Measurements from ENCODE around the gene ATP13A2.

ATP13A2 gene

DNA sequence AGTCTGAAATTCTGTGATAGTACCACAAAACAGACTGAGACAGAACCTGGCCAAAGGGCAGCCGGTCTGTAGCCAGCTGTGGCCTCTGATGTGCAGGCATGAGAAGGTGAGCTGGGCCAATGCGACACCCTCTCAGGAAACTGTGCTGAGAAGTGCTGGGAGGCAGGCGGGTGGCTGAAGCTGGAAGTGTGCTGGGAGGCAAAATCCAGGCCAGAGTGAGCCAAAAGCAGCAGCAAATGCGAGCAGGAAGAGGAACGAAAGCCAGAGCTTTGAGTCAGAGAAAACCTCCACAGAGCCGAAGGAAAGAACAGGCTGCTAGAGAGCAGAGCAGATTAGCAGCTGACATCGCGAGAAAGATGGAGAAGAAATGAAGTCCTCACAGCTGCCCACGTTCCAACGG is 10.2 kb upstream of the ATP13A2 start:
- TF ChIP-seq NFIC (IDR thresholded peaks at IDR 0.05) (no peak), REST (IDR thresholded peaks at IDR 0.05; ENCODE audit: low read depth) (no peak), EGR1 (IDR thresholded peaks at IDR 0.05) (no peak), TCF12 (IDR thresholded peaks at IDR 0.05; ENCODE audit: low read depth) (no peak), TAF1 (IDR thresholded peaks at IDR 0.05; ENCODE audit: low read depth) (no peak)

DNA sequence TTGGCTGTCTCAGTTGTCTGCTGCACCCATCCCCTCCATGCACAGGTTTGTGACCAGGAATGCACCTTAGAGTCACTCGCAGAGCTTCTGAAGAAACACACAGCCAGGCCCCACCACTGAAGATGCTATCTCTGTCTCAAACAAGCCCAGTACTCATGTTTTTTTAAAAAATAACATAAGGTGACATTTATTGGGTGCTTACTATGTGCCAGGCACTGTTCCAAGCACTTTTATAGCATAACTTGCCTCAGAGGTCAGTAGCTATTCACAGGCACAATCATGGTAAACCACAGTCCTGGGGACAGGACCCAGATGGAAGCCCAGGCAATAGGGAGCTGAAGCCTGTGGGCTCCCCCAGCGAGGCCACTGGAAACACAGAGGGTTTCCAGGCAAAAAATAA is 8.8 kb upstream of the ATP13A2 start:
- no peak for TF ChIP-seq EGR1 (IDR thresholded peaks at IDR 0.05)
- TF ChIP-seq REST (IDR thresholded peaks at IDR 0.05; ENCODE audit: low read depth): no peak
- TF ChIP-seq MAX (IDR thresholded peaks at IDR 0.05): no peak
- no peak for TF ChIP-seq RAD21 (IDR thresholded peaks at IDR 0.05; ENCODE audit: low read depth)
- TF ChIP-seq TEAD4 (IDR thresholded peaks at IDR 0.05): no peak
- TF ChIP-seq TAF1 (IDR thresholded peaks at IDR 0.05; ENCODE audit: low read depth): no peak
- TF ChIP-seq YY1 (IDR thresholded peaks at IDR 0.05; ENCODE audit: low read depth): no peak

DNA sequence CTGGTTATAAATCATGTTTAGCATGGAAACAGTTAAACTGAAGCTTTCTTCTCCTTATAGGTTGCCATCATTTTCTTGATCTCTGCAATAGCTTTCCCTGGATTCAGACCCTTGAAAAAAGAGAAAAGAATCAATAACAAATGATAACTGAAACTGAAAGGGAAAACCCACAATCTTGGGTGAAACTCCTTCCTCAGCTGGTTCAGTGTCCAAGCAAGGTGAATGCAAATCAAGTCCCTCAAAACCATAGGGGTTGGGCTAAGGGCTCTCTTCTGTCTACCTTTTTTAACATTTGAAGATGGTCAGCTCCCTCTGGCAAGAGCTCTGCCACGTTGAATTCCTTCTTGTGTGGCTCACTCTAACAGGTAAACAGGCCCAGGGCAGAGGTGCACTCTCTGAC is 7.1 kb upstream of the ATP13A2 start:
- TF ChIP-seq MAX (IDR thresholded peaks at IDR 0.05) (no peak), EP300 (IDR thresholded peaks at IDR 0.05; ENCODE audit: borderline replicate concordance) (no peak), CEBPB (IDR thresholded peaks at IDR 0.05) (no peak), RAD21 (IDR thresholded peaks at IDR 0.05; ENCODE audit: low read depth) (no peak), TAF1 (IDR thresholded peaks at IDR 0.05; ENCODE audit: low read depth) (no peak), ZBTB7A (IDR thresholded peaks at IDR 0.05; ENCODE audit: low read depth) (no peak), TCF12 (IDR thresholded peaks at IDR 0.05; ENCODE audit: low read depth) (no peak), YY1 (IDR thresholded peaks at IDR 0.05; ENCODE audit: low read depth) (no peak), REST (IDR thresholded peaks at IDR 0.05; ENCODE audit: low read depth) (no peak), FOXM1 (IDR thresholded peaks at IDR 0.05; ENCODE audit: borderline replicate concordance, low read depth) (no peak), TEAD4 (IDR thresholded peaks at IDR 0.05) (no peak), CREB1 (IDR thresholded peaks at IDR 0.05; ENCODE audit: low read depth) (no peak), NFIC (IDR thresholded peaks at IDR 0.05) (no peak), USF1 (IDR thresholded peaks at IDR 0.05) (no peak), EGR1 (IDR thresholded peaks at IDR 0.05) (no peak)

- TF ChIP-seq CEBPB (IDR thresholded peaks at IDR 0.05) (no peak), EP300 (IDR thresholded peaks at IDR 0.05; ENCODE audit: borderline replicate concordance) (no peak), TAF1 (IDR thresholded peaks at IDR 0.05; ENCODE audit: low read depth) (no peak), ZBTB7A (IDR thresholded peaks at IDR 0.05; ENCODE audit: low read depth) (no peak), CREB1 (IDR thresholded peaks at IDR 0.05; ENCODE audit: low read depth) (no peak), NFIC (IDR thresholded peaks at IDR 0.05) (no peak), MAX (IDR thresholded peaks at IDR 0.05) (no peak)
These were observed 5.7 kb upstream of the ATP13A2 start for GRCh38 chr1:17017435-17017834.

DNA sequence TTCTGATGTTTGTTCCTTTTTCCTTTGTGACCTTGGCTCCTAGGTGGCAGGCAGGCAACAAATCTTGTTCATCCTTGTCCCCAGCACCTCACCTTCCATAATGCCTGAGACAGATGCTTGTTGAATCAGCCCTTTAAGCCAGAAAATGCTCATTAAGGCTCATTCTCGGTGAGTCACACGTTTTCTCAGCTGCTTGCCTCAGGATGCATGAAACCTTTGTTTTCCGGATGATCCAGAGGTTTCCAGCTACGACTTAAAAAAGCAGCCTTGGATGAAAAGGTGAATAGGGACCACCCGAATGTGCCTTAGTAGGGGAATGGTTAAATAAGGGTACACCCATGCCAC is 4.6 kb upstream of the ATP13A2 start:
- TF ChIP-seq TEAD4 (IDR thresholded peaks at IDR 0.05) (no peak), ZBTB7A (IDR thresholded peaks at IDR 0.05; ENCODE audit: low read depth) (no peak), FOXM1 (IDR thresholded peaks at IDR 0.05; ENCODE audit: borderline replicate concordance, low read depth) (no peak), EP300 (IDR thresholded peaks at IDR 0.05; ENCODE audit: borderline replicate concordance) (no peak), RAD21 (IDR thresholded peaks at IDR 0.05; ENCODE audit: low read depth) (no peak), USF1 (IDR thresholded peaks at IDR 0.05) (no peak), YY1 (IDR thresholded peaks at IDR 0.05; ENCODE audit: low read depth) (no peak), CEBPB (IDR thresholded peaks at IDR 0.05) (no peak), TAF1 (IDR thresholded peaks at IDR 0.05; ENCODE audit: low read depth) (no peak), EGR1 (IDR thresholded peaks at IDR 0.05) (no peak), MAX (IDR thresholded peaks at IDR 0.05) (no peak), TCF12 (IDR thresholded peaks at IDR 0.05; ENCODE audit: low read depth) (no peak), CREB1 (IDR thresholded peaks at IDR 0.05; ENCODE audit: low read depth) (no peak), NFIC (IDR thresholded peaks at IDR 0.05) (no peak), REST (IDR thresholded peaks at IDR 0.05; ENCODE audit: low read depth) (no peak)
